Nephron (organoid): ENCODE data around the gene H3-3A.

Experiments used
- H3K27ac Mint-ChIP-seq, 3 experiments: 2 replicates each; pipeline ENCODE4 v1.8.0; 2020; ENCODE audit warnings: mixed read lengths in 3 of 3, mild to moderate bottlenecking in 2 of 3, moderate library complexity in 1 of 3
- H3K27me3 Mint-ChIP-seq: 2 replicates; pipeline ENCODE4 v1.8.0; 2021; ENCODE audit warnings: low read depth, mild to moderate bottlenecking, moderate library complexity, mixed read lengths
- H3K36me3 Mint-ChIP-seq: 2 replicates; pipeline ENCODE4 v1.8.0; 2020; ENCODE audit warnings: low read depth, mixed read lengths
- H3K4me1 Mint-ChIP-seq: 2 replicates; pipeline ENCODE4 v1.8.0; 2020; ENCODE audit warnings: mixed read lengths
- H3K4me3 Mint-ChIP-seq, 3 experiments: 2 replicates each; pipeline ENCODE4 v1.8.0; 2020; ENCODE audit warnings: mild to moderate bottlenecking in 3 of 3, mixed read lengths in 3 of 3, moderate library complexity in 2 of 3
- H3K9me3 Mint-ChIP-seq: 2 replicates; pipeline ENCODE4 v1.8.0; 2020; ENCODE audit warnings: mixed read lengths
- CTCF ChIP-seq, 3 experiments: fragments of 200-600 bp; sonication (generic); IDR thresholded peaks; one replicate each; pipeline ENCODE4 v1.5.0; 2021; ENCODE audit warnings: antibody characterized with exemption in 3 of 3; ENCODE audit not compliant: unreplicated experiment in 3 of 3

H3-3A gene

DNA sequence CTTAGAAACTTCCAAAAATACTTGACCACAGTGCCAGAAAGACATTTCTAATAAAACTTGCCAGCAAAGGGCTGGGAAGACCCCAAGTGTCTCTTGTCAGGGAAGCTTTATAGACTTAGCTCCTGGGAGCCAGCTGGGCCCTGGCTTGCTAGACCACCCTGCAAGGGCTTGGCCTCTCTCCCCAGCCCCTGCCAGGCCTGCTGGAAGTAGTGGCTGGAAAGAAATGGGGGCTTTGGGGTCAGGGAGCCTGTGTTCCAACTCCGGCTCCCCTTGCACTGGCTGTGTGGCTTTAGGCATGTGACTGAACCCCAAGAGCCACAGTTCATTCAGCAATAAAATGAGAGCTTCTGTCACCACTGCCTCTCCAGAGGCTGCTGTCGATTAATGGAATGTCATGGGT is 31.1 kb downstream of the H3-3A start:
- no peaks in the 10 kb centered on the region for H3K36me3 Mint-ChIP-seq
- H3K27me3 Mint-ChIP-seq = peaks cover 20% of the 10 kb centered on the region
- H3K9me3 Mint-ChIP-seq = no peaks in the 10 kb centered on the region
- H3K27ac Mint-ChIP-seq = peak overlapping the region; percentile 61 to 72 (median 67)
- H3K4me1 Mint-ChIP-seq = peaks cover 8% of the 10 kb centered on the region
- no peak for TF ChIP-seq CTCF (IDR thresholded peaks at IDR 0.05; ENCODE audit: unreplicated experiment in 3 of 3)
- no peak overlapping the region for H3K4me3 Mint-ChIP-seq

DNA sequence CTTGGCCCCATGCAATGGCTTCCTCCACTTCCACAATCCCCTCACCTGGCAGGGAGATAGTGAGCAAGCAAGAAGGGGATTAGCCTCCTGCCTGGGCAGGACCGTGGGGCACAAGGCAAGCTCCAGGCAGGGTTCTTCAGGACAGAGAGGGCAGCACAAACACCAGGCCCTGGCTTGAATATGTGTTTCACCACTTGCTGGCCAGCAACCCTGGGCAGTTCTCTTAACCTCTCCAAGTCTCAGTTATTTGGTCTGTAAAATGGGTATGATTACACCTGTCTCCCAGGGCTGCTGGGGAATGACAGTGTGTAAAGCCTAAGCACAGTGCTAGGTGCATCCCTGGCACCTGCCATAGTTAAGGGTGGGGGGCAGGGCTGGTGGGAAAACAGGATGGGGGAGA is 31.9 kb downstream of the H3-3A start:
- Mint-ChIP-seq H3K27ac (no peak overlapping the region), H3K27me3 (peaks cover 27% of the 10 kb centered on the region), H3K9me3 (no peaks in the 10 kb centered on the region), H3K36me3 (no peaks in the 10 kb centered on the region), H3K4me1 (peaks cover 8% of the 10 kb centered on the region), H3K4me3 (no peak overlapping the region)
- TF ChIP-seq CTCF (IDR thresholded peaks at IDR 0.05; ENCODE audit: unreplicated experiment in 3 of 3) = no peak

GRCh38 chr1:226095286-226095685 is 32.8 kb downstream of the H3-3A start:
- H3K36me3 Mint-ChIP-seq = no peaks in the 10 kb centered on the region
- H3K27ac Mint-ChIP-seq = no peak overlapping the region
- peaks cover 33% of the 10 kb centered on the region for H3K27me3 Mint-ChIP-seq
- H3K9me3 Mint-ChIP-seq = no peaks in the 10 kb centered on the region
- peaks cover 13% of the 10 kb centered on the region for H3K4me1 Mint-ChIP-seq
- TF ChIP-seq CTCF (IDR thresholded peaks at IDR 0.05; ENCODE audit: unreplicated experiment in 3 of 3) = no peak
- no peak overlapping the region for H3K4me3 Mint-ChIP-seq

GRCh38 chr1:226097866-226098625 is 35.5 kb downstream of the H3-3A start:
- H3K4me1 Mint-ChIP-seq = peaks cover 17% of the 10 kb centered on the region
- H3K27ac Mint-ChIP-seq = no peak overlapping the region
- no peaks in the 10 kb centered on the region for H3K36me3 Mint-ChIP-seq
- TF ChIP-seq CTCF (IDR thresholded peaks at IDR 0.05; ENCODE audit: unreplicated experiment in 3 of 3) = no peak
- peaks cover 42% of the 10 kb centered on the region for H3K27me3 Mint-ChIP-seq
- no peaks in the 10 kb centered on the region for H3K9me3 Mint-ChIP-seq
- H3K4me3 Mint-ChIP-seq = no peak overlapping the region

DNA sequence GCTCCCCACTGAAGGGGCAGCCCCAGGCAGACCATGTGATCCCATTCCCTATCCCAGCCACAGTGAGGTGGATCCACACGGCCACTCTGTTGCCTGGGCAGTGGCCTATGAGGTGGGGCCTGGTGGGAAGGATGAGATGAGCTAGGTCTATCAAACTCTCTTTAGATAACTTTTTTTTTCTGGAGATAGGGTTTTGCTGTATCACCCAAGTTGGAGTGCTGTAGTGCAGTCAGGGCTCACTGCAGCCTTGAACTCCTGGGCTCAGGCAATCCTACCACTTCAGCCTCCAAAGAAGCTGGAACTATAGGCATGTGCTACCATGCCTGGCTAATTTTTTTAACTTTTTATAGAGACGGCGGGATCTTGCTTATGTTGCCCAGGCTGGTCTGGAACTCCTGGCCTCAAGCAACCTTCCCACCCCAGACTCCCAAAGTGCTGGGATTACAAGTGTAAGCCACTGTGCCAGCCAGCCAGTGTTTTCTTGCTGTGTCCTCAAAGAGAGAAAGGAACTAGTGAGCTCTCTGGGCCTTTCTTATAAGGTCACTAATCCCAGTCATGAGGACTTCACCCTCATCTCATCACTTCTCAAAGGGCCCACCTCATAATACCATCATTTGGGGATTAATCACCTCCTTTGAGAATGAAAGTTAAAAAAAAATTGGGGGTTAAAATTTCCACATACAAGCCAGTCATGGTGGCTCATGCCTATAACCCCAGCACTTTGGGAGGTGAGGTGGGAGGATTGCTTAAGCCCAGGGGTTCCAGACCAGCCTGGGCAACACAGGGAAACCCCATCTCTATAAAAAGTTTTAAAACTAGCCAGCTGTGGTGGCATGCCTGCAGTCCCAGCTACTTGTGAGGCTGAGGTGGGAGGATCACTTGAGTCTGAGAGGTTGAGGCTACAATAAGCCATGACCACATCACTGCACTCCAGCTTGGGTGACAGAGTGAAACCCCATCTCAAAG is 36.6 kb downstream of the H3-3A start:
- H3K4me3 Mint-ChIP-seq = no peak overlapping the region
- no peak overlapping the region for H3K27ac Mint-ChIP-seq
- no peak for TF ChIP-seq CTCF (IDR thresholded peaks at IDR 0.05; ENCODE audit: unreplicated experiment in 3 of 3)
- no peaks in the 10 kb centered on the region for H3K9me3 Mint-ChIP-seq
- H3K27me3 Mint-ChIP-seq = peaks cover 42% of the 10 kb centered on the region
- no peaks in the 10 kb centered on the region for H3K36me3 Mint-ChIP-seq
- peaks cover 14% of the 10 kb centered on the region for H3K4me1 Mint-ChIP-seq
